IMR-90 (cell line): Measurements from ENCODE around the gene AUTS2. TPM values are rescaled to one million over a fixed set of nuclear protein-coding genes. Genes with fewer than 3 reads are reported as not detected.

ENCODE experiments used
- ATAC-seq: fragments of 200-7000 bp; cut with Tn5 transposase; 2 replicates; pipeline ENCODE4 v1.9.1; 2020; ENCODE audit warnings: low read depth, mild to moderate bottlenecking, moderate library complexity
- BruUV-seq: library from RNA; stranded (reverse); fragments of 400-500 nt; replicated peaks from 2 replicates; lab custom pipeline; 2021; lab: Mats Ljungman, UMichigan
- CTCF ChIA-PET: fragments of 300-600 bp; formaldehyde crosslinking; extraction: SDS; loops from one replicate; lab custom pipeline; 2021; ENCODE audit warnings: antibody characterized with exemption; lab: Yijun Ruan, JAX
- POLR2A ChIA-PET: fragments of 300-600 bp; sonication (Branson Sonifier 250); formaldehyde crosslinking; loops from one replicate; lab custom pipeline; 2022; ENCODE audit warnings: antibody characterized with exemption; ENCODE audit not compliant: unreplicated experiment; lab: Charles Lee
- DNase-seq: peaks from one replicate; pipeline ENCODE4 v3.0.0; 2013
- H2AFZ ChIP-seq: replicated peaks from 2 replicates; pipeline ENCODE3; 2013; ENCODE audit warnings: low read length, mild to moderate bottlenecking; ENCODE audit not compliant: poor library complexity
- H2AK5ac ChIP-seq: 2 replicates; pipeline ENCODE4 v1.6.1; 2013; ENCODE audit warnings: low read depth, low read length, inconsistent platforms
- H2AK9ac ChIP-seq: replicated peaks from 2 replicates; pipeline ENCODE3; 2013; ENCODE audit warnings: mild to moderate bottlenecking, low read depth, low read length, moderate library complexity; ENCODE audit not compliant: poor library complexity
- H2BK120ac ChIP-seq: 2 replicates; pipeline ENCODE4 v1.6.1; 2013; ENCODE audit warnings: low read depth, low read length, inconsistent platforms
- H2BK15ac ChIP-seq: 3 replicates; pipeline ENCODE4 v1.6.1; 2013; ENCODE audit warnings: low read depth, low read length, inconsistent platforms
- H2BK20ac ChIP-seq: 2 replicates; pipeline ENCODE4 v1.6.1; 2013; ENCODE audit warnings: low read depth, mild to moderate bottlenecking, inconsistent platforms, low read length, moderate library complexity
- H2BK5ac ChIP-seq: 2 replicates; pipeline ENCODE4 v1.6.1; 2013; ENCODE audit warnings: mild to moderate bottlenecking, low read depth, low read length, inconsistent platforms; ENCODE audit not compliant: poor library complexity, severe bottlenecking
- H3K14ac ChIP-seq: replicated peaks from 2 replicates; pipeline ENCODE4 v1.6.1; 2013; ENCODE audit warnings: low read depth, low read length, inconsistent platforms
- H3K18ac ChIP-seq: 2 replicates; pipeline ENCODE4 v1.6.1; 2013; ENCODE audit warnings: low read depth, low read length, control low read depth
- H3K23ac ChIP-seq: 2 replicates; pipeline ENCODE4 v1.6.1; 2013; ENCODE audit warnings: low read depth, low read length, inconsistent platforms
- H3K27ac ChIP-seq: 2 replicates; pipeline ENCODE4 v1.5.1; 2013; ENCODE audit warnings: mild to moderate bottlenecking, control low read depth, low read length; ENCODE audit not compliant: insufficient read depth
- H3K27me3 ChIP-seq: 2 replicates; pipeline ENCODE4 v1.6.1; 2013; ENCODE audit warnings: low read length; ENCODE audit not compliant: control insufficient read depth, insufficient read depth
- H3K36me3 ChIP-seq: 2 replicates; pipeline ENCODE4 v1.6.1; 2013; ENCODE audit warnings: low read length, mixed read lengths; ENCODE audit not compliant: control insufficient read depth, insufficient read depth
- H3K4ac ChIP-seq: 2 replicates; pipeline ENCODE4 v1.6.1; 2013; ENCODE audit warnings: low read depth, low read length, inconsistent platforms
- H3K4me1 ChIP-seq: 2 replicates; pipeline ENCODE4 v1.6.1; 2013; ENCODE audit warnings: low read length, mixed read lengths; ENCODE audit not compliant: control insufficient read depth, insufficient read depth
- H3K4me2 ChIP-seq: 2 replicates; pipeline ENCODE4 v1.6.1; 2013; ENCODE audit warnings: low read depth, mild to moderate bottlenecking, control low read depth, low read length, moderate library complexity
- H3K4me3 ChIP-seq: 2 replicates; pipeline ENCODE4 v1.5.1; 2013; ENCODE audit warnings: low read depth, mild to moderate bottlenecking, control low read depth, low read length, moderate library complexity; ENCODE audit not compliant: insufficient read depth
- H3K56ac ChIP-seq: 2 replicates; pipeline ENCODE4 v1.6.1; 2013; ENCODE audit warnings: low read length, inconsistent platforms; ENCODE audit not compliant: insufficient read depth; ENCODE audit errors: extremely low read depth
- H3K79me1 ChIP-seq, 2 experiments: 2 replicates each; pipeline ENCODE4 v1.6.1; 2013; ENCODE audit warnings: low read length in 2 of 2, inconsistent platforms in 1 of 2, low read depth in 1 of 2
- H3K9ac ChIP-seq: 2 replicates; pipeline ENCODE4 v1.6.1; 2013; ENCODE audit warnings: low read depth, low read length, control low read depth
- H3K9me1 ChIP-seq: 2 replicates; pipeline ENCODE4 v1.6.1; 2013; ENCODE audit warnings: low read length, inconsistent platforms; ENCODE audit not compliant: insufficient read depth
- H3K9me3 ChIP-seq: 2 replicates; pipeline ENCODE4 v1.6.1; 2013; ENCODE audit warnings: low read length; ENCODE audit not compliant: control insufficient read depth, insufficient read depth
- H4K20me1 ChIP-seq: 2 replicates; pipeline ENCODE4 v1.6.1; 2013; ENCODE audit warnings: low read length, inconsistent platforms; ENCODE audit not compliant: insufficient read depth
- H4K5ac ChIP-seq: 2 replicates; pipeline ENCODE4 v1.6.1; 2013; ENCODE audit warnings: mild to moderate bottlenecking, low read depth, low read length, control low read depth
- H4K8ac ChIP-seq, 2 experiments: 2 replicates each; pipeline ENCODE4 v1.6.1; 2013; ENCODE audit warnings: low read depth in 2 of 2, low read length in 2 of 2, control low read depth in 1 of 2, inconsistent platforms in 1 of 2
- H4K91ac ChIP-seq: 2 replicates; pipeline ENCODE4 v1.6.1; 2013; ENCODE audit warnings: low read depth, low read length, inconsistent platforms; ENCODE audit not compliant: insufficient read depth
- BHLHE40 ChIP-seq: fragments of 150-350 bp; IDR thresholded peaks from 2 replicates; pipeline ENCODE4 v1.6.1; 2016; ENCODE audit warnings: mild to moderate bottlenecking, low read depth, low read length
- CHD1 ChIP-seq: IDR thresholded peaks from 2 replicates; pipeline ENCODE4 v1.6.1; 2012; ENCODE audit warnings: low read depth, low read length, improper control_type of control experiment
- CTCF ChIP-seq: conservative IDR thresholded peaks from 2 replicates; pipeline ENCODE4 v1.5.1; 2012; ENCODE audit warnings: mild to moderate bottlenecking, low read depth, low read length, improper control_type of control experiment
- FOS ChIP-seq: fragments of 150-350 bp; IDR thresholded peaks from 2 replicates; pipeline ENCODE4 v1.6.1; 2016; ENCODE audit warnings: low read depth, low read length
- MXI1 ChIP-seq: IDR thresholded peaks from 2 replicates; pipeline ENCODE4 v1.6.1; 2012; ENCODE audit warnings: low read depth, mild to moderate bottlenecking, low read length, moderate library complexity, borderline replicate concordance
- NFE2L2 ChIP-seq: fragments of 150-350 bp; IDR thresholded peaks from 2 replicates; pipeline ENCODE4 v1.6.1; 2016; ENCODE audit warnings: low read depth, mild to moderate bottlenecking, low read length
- RAD21 ChIP-seq: IDR thresholded peaks from 2 replicates; pipeline ENCODE4 v1.6.1; 2012; ENCODE audit warnings: low read length, improper control_type of control experiment
- RCOR1 ChIP-seq: IDR thresholded peaks from 2 replicates; pipeline ENCODE4 v1.6.1; 2012; ENCODE audit warnings: mild to moderate bottlenecking, low read length, improper control_type of control experiment; ENCODE audit not compliant: insufficient replicate concordance
- SMC3 ChIP-seq: fragments of 150-350 bp; IDR thresholded peaks from 2 replicates; pipeline ENCODE4 v1.6.1; 2016; ENCODE audit warnings: low read depth, mild to moderate bottlenecking, antibody characterized with exemption, low read length, moderate library complexity
- WGBS, 2 experiments: methylation state at CpG; one replicate each; pipeline versions ENCODE4 v1.1.5 to v1.1.7; 2013; ENCODE audit warnings: missing lambda C conversion rate in 2 of 2; ENCODE audit not compliant: insufficient read length in 1 of 2; ENCODE audit errors: extremely low coverage in 2 of 2; 5-methylcytosine and 5-hydroxymethylcytosine counted together
- dilution Hi-C: fragments of 300-500 bp; cut with HindIII; formaldehyde crosslinking; loops from one replicate; pipeline ENCODE4 v1.14.3; 2018; ENCODE audit warnings: low sequenced_read_pairs; ENCODE audit not compliant: unreplicated experiment
- in situ Hi-C: fragments of 300-500 bp; cut with MboI; formaldehyde crosslinking; loops from 3 replicates; pipeline ENCODE4 v1.14.3; 2019; ENCODE audit warnings: low sequenced_read_pairs, inconsistent platforms, mixed read lengths
- intact Hi-C: fragments of 100-400 bp; cut with micrococcal nuclease; formaldehyde crosslinking; loops from 2 replicates; pipeline ENCODE4 v1.10.0; 2022
- polyA plus RNA-seq, 3 experiments: library from polyadenylated mRNA; depleted of rRNA; stranded (reverse); fragments of >200 nt; gene quantifications; 2 replicates each; pipeline ENCODE4 v1.2.3, GENCODE V29; 2012; ENCODE audit warnings: low replicate concordance in 1 of 3
- total RNA-seq: library from RNA; depleted of rRNA; stranded (reverse); fragments of >200 nt; gene quantifications from 2 replicates; pipeline ENCODE4 v1.2.3, GENCODE V29; 2012
- TF ChIP-seq, protein P1 (sequence below): fragments of 150-350 bp; IDR thresholded peaks from 2 replicates; pipeline ENCODE4 v1.6.1; 2017; ENCODE audit warnings: mild to moderate bottlenecking, antibody characterized with exemption, low read length, low read depth

The AUTS2 gene
- total and polyA plus RNA-seq, 2 of the 4 experiments (the other 2 are of a cell fraction): 0.90 to 3.0 TPM

GRCh38 chr7:70066844-70067243, 468.6 kb downstream of the AUTS2 start:
- Histone ChIP-seq H3K9me1 (no peaks in the 10 kb centered on the region), H2BK5ac (no peak overlapping the region), H3K9me3 (no peaks in the 10 kb centered on the region), H3K4me2 (no peak overlapping the region), H3K14ac (no peak overlapping the region), H2BK15ac (no peak overlapping the region), H2AFZ (no peak overlapping the region), H3K4ac (no peak overlapping the region), H3K9ac (no peak overlapping the region), H4K5ac (no peak overlapping the region), H2BK120ac (no peak overlapping the region), H3K18ac (no peak overlapping the region), H2BK20ac (no peak overlapping the region), H4K8ac (no peak overlapping the region), H3K4me3 (no peak overlapping the region), H3K36me3 (no peaks in the 10 kb centered on the region), H2AK9ac (no peak overlapping the region), H3K27me3 (no peaks in the 10 kb centered on the region), H4K91ac (no peak overlapping the region), H3K23ac (no peak overlapping the region), H3K27ac (no peak overlapping the region), H3K79me1 (no peaks in the 10 kb centered on the region), H3K4me1 (no peaks in the 10 kb centered on the region), H4K20me1 (no peaks in the 10 kb centered on the region), H2AK5ac (no peak overlapping the region), H3K56ac (no peak overlapping the region)
- dilution Hi-C loops (no loop called here), in situ Hi-C loops (no loop called here), intact Hi-C loops (no loop called here)
- POLR2A ChIA-PET: no interaction called here
- DNase-seq (no peak), ATAC-seq (no peak)
- CTCF ChIA-PET: no interaction called here
- no TSS peak for BruUV-seq
- no CpG with 5 or more reads among the region's 2 CpGs for WGBS, 2 experiments
- TF ChIP-seq CTCF: no peak
- TF ChIP-seq MXI1: no peak
- TF ChIP-seq, protein P1, sequence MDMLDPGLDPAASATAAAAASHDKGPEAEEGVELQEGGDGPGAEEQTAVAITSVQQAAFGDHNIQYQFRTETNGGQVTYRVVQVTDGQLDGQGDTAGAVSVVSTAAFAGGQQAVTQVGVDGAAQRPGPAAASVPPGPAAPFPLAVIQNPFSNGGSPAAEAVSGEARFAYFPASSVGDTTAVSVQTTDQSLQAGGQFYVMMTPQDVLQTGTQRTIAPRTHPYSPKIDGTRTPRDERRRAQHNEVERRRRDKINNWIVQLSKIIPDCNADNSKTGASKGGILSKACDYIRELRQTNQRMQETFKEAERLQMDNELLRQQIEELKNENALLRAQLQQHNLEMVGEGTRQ: no peak
- no peak for TF ChIP-seq FOS
- TF ChIP-seq CHD1: no peak
- no peak for TF ChIP-seq RCOR1
- no peak for TF ChIP-seq BHLHE40
- TF ChIP-seq RAD21: no peak
- no peak for TF ChIP-seq SMC3
- TF ChIP-seq NFE2L2: no peak
